GM12801 (cell line): ENCODE data around the gene PGF.

Experiments
- CTCF ChIP-seq: IDR thresholded peaks from one replicate; pipeline ENCODE4 v1.5.1; 2011; ENCODE audit warnings: control low read depth; ENCODE audit not compliant: insufficient read length; ENCODE audit errors: extremely low read depth

PGF gene

GRCh38 chr14:74960736-74961135, 5.3 kb upstream of the PGF start:
- no peak for TF ChIP-seq CTCF

- no peak for TF ChIP-seq CTCF
These were observed 4.3 kb upstream of the PGF start for GRCh38 chr14:74959596-74960180.

- no peak for TF ChIP-seq CTCF
These were observed 1.1 kb upstream of the PGF start for GRCh38 chr14:74956280-74957072.

GRCh38 chr14:74956027-74956279, 556 bp upstream of the PGF start:
- no peak for TF ChIP-seq CTCF

GRCh38 chr14:74954947-74955228, 509 bp downstream of the PGF start:
- TF ChIP-seq CTCF = no peak

- no peak for TF ChIP-seq CTCF
These were observed 1.0 kb downstream of the PGF start for GRCh38 chr14:74954232-74954946.

- TF ChIP-seq CTCF = no peak
These were observed 1.7 kb downstream of the PGF start for GRCh38 chr14:74953686-74954085.
